NCI-H446 (cell line): ENCODE measurements around the gene WDR45B.
"Not testable (repeated sequence)": the region's sequence is repeated elsewhere in the genome, so short reads cannot be mapped to it uniquely, and the experiment has no call there.

Experiments used
- DNase-seq, 2 experiments: peaks; one replicate each; lab custom pipeline; 2025; lab: John Stamatoyannopoulos, UW

WDR45B gene

DNA sequence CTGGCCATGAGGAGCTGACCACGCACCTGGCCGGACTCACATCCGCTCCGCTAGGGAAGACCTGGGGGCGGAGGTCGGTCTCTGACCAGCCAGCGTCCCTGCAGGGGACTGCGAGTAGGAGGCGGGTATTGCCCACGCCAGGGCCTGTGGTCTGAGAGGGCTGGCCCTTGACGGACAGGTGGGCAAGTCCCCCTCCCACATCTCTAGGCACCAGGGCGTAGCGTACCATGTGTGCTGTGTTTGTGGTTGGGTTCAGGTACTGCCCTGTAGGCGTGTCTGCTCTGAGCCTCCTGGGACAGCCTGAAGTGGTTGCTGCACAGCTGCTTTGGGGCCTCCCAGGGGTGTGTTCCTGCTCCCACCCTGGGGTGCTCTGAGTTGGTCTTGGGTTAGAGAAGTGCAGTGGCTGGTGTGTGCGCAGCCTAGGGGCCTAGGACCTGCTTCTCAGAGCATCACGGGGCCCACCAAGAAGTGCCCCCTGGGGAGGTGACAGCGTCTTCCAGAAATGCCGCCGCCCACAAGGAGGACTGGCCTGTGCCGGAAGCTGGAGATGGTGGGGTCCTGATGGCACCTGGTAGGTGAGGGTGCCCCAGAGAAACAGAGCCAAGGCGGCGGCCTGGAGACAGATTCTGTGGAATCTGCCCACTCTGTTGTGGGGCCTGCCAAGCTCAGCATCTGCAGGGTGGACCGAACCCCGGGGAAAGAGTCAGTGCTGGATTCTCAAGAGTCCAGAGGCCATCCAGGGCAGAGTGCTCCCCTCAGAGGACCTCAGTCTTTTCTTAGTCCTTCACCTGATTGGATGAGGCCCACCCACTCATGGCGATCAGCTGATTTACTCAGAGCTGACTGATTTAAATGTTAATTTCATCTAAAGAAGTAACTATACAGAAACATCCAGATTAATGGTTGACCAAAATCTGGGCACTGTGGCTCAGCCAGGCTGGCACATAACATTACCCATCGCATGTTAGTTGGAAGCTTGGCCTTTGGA is 48.3 kb downstream of the WDR45B start:
- no peak for DNase-seq

GRCh38 chr17:82598256-82599119 is 49.8 kb downstream of the WDR45B start:
- no peak for DNase-seq

DNA sequence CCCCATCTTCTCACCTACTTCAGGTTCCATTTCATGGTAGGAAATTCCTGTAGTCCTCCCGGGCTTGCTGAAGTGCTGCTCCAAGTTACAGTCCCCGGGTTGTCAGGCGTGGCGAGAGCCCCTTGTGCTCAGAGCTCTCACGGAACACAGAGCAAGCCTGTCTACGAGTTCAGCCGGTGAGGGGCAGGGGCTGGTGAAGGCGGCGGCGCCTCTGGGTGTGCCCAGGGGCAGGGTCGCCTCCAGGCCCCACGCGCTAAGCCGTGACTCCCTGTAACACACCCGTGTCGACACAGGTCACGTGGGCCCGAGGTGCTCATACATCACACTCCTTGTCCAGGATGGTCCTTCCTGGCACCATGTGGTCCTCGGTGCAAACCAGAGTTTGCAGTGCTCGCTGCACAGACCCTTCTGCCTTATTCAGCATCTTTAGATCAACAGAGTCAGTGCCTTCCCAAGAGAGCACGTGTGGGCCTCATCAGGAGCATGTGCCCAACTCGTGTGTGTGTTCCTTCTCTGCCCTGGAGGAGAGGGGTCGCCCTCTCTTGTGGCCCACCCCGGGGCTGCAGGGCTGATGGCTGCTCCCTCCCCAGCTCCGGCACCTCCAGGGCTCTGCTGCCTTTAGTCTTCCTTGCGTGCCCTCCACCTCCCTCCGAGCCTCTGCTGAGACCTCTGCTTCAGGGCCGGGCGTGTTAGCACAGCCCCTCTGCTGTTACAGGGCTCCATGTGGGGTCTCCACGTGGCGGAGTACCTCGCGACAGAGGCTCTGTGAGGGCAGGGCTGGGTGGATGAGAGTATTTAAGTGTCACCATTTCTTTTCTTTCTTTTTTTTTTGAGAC is 51.2 kb downstream of the WDR45B start:
- DNase-seq = no peak

- no peak for DNase-seq
Measured at GRCh38 chr17:82596296-82596695, 51.9 kb downstream of the WDR45B start.

DNA sequence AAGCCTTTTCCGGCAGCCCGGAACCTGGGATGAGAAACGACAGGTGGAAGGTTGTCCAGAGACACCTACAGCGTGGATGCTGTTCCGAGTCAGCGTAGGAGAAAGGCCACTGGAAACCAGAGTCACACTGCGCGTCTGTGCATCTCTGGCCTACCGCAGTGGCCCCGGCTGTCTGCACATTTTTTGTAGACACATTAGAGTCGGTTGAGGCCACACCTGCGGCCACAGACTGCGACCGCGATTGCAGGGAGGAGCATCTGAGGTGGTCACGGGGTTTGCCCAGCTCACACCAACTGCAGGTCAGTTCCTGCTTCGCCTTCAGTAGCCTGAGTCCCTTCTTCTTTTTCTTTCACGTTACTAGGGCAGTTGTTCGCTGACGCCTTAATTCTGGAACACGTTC is 52.4 kb downstream of the WDR45B start:
- DNase-seq = no peak

- no peak for DNase-seq
Measured at GRCh38 chr17:82594571-82594970, 53.7 kb downstream of the WDR45B start.

DNA sequence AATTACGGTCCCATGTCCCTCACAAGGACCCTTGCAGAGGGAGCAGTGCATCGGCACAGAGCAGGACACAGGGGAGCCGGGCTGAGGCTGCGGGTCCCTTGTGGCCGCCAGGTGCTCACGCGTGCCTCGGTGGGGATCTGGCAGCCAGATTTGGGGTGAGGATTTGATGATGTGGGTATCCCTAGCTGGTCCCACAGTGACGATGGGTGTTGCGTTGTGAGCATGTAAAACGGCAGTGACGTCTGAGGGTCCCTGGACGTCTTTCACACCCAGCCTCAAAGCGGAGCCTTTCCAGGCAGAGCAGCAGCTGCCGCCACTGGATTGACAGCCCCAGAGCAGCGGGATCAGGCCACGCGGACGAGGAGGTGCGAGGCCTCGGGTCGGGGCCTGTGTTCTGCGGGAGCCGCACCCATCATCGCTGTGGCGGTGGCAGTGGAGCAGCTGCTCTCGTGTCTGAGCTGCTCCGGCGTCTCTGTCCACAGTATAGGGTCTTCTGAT is 54.6 kb downstream of the WDR45B start:
- no peak for DNase-seq

- peak; percentile 85 to 86 for DNase-seq
Measured at GRCh38 chr17:82592767-82593589, 55.3 kb downstream of the WDR45B start.

DNA sequence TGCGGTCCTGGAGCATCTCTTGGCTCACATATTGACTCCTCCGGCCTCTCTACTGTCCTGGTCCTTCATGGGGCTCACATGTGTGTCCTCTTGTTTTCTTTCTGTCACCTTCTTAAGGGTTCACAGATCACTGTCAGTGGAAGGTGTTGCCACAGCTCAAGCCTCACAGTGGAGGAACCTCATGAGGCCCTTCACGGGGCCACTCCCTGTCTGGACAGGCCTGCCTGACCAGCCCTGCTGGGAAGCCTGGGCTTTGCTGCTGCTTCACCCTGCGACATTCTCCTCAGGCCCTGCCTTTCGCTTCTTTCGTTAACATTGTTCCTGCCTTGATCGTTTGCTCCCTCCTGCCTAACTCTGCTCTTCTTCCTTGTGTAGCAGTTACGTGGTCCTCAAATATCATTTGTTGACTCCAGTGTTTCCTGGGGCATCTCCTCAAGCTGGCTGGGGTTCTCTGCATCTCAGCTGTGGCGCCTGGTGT is 55.9 kb downstream of the WDR45B start:
- no peak for DNase-seq

DNA sequence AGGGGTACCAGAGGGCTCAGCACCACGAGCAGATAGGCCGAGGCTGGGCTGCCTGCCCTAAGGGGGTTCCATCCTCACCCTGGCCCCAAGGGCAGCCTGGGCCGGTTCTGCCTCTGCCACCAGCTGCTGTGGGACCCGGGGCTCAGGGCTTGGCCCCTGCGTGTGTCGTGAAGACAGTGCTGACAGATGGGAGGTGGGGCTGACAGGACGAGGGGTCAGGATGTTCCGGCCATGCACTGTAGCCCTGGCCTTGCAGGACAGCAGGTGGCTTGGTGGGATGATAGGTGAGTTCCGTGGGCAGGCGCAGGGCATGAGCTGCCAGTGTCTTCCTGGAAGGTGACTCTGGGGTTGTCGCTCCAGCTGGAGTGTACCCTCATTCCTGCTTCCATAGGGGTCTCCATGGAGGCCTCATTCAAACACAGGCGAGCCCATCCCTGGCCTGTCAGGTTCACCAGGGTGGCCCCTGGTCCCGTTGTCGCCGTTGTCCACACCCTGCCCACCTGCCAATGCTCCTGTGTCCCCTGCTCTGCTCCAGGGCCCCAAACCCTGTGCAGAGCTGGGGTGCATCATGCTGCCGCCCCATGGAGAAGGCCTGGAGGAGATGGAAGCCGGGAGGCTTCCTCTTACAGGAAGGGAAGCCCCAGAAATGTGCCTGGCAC is 57.2 kb downstream of the WDR45B start:
- DNase-seq = no peak

DNA sequence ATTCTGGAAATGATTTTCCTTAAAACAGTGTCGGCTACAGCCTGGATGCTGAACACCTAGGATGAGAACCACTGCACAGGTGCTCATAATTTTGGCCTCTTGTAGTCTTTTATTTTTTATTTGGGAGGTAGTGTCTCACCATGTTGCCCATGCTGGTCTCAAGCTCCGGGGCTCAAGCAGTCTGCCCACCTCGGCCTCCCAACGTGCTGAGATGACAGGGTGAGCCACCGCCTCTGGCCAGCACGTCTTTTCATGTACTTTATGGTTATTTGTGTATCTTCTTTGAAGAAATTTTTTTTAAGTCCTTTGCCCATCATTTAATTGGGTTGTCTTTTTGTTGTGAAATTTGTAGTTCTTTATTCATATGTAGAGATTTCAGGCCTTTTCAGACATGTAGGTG is 58.0 kb downstream of the WDR45B start:
- DNase-seq = no peak

GRCh38 chr17:82589851-82590180 is 58.4 kb downstream of the WDR45B start:
- DNase-seq = no peak

- no peak for DNase-seq
Measured at GRCh38 chr17:82588266-82589175, 59.7 kb downstream of the WDR45B start.

- no peak for DNase-seq
Measured at GRCh38 chr17:82587234-82588086, 60.8 kb downstream of the WDR45B start.

DNA sequence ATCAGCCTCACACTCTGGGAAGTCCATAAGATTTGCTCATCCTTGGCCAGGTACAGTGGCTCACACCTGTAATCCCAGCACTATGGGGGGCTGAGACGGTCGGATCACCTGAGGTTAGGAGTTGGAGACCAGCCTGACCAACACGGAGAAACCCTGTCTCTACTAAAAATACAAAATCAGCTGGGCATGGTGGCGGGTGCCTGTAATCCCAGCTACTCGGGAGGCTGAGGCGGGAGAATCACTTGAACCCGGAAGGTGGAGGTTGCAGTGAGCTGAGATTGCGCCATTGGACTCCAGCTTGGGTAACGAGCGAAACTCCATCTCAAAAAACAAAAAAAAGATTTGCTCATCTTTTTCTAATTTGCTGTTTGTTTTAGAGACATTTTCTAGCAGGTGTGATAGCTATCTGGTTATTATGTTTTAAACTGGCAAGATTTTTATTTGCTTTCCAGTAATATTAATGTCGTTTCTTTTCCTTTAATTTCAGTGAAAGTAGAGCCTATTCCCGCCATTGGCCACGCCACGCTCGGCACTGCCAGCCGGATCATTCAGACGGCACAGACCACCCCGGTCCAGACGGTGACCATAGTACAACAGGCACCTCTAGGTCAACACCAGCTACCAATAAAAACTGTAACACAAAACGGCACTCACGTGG is 61.5 kb downstream of the WDR45B start:
- DNase-seq = no peak

- not testable (repeated sequence) for DNase-seq
Measured at GRCh38 chr17:82585935-82586575, 62.2 kb downstream of the WDR45B start.

- no peak for DNase-seq
Measured at GRCh38 chr17:82583720-82584234, 64.5 kb downstream of the WDR45B start.
